Fibroblast of skin of left biceps (primary cell): ENCODE data around the gene ITPR2.
"Not testable (repeated sequence)": the region's sequence is repeated elsewhere in the genome, so short reads cannot be mapped to it uniquely, and the experiment has no call there.

Source experiments
- DNase-seq, 2 experiments: peaks; one replicate each; pipeline ENCODE4 v3.0.0-alpha.2; 2013; ENCODE audit warnings: low read depth in 2 of 2

ITPR2 gene

DNA sequence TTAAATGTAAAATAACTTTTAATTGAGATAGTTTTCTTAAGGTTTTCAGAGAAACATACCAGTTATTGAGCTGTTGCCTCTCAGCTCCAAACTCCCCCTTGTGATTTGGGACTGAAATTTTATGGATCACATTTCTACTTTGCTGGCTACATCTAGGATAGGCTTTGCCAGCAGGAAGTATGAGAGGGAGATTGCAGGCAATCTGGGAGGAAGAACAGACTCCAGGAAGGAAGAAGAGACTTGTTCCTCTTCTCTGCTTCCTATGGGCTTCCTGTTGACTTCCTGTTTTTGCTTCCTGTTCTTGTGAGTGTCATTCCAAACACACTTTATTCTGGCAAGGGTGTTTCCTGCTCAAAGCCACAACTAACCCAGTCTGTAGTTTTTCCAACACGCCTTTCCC is 312.9 kb downstream of the ITPR2 start:
- DNase-seq = no peak

- DNase-seq = no peak
Measured at GRCh38 chr12:26519462-26519861, 313.5 kb downstream of the ITPR2 start.

- DNase-seq = not testable (repeated sequence)
Measured at GRCh38 chr12:26517320-26517719, 315.7 kb downstream of the ITPR2 start.

GRCh38 chr12:26514364-26514763 is 318.6 kb downstream of the ITPR2 start:
- DNase-seq = no peak

DNA sequence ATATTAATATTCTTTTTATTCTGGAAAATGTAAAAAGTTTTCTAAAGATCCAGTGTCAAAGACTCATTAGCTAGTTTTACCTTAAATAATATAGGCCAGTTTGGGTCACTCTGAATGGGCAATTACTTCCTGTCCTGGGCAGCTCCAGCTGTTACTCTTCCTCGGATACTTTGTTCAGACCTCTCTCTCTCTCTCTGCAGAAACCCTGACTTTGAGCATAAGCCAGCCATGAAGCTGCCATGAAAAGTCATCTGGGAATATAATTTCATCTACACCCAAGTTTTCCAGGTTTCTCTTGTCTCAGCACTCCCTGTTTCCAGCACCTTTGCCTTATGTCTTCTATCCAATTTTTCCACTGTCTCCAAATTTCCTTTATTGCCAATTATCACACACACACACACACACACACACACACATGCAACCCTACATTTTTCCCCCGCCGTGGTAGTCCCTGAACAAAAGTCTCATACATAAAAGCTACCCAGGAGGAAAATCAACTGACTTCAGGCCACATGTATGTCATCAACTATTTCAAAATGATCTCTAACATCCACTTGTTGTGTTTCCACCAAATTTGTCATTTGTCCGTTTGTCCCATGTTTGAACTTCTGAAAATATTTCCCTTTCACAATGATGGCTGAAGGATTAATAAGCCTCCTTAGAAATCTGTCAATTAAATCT is 319.5 kb downstream of the ITPR2 start:
- DNase-seq = no peak

- DNase-seq = no peak
Measured at GRCh38 chr12:26512213-26512612, 320.8 kb downstream of the ITPR2 start.

GRCh38 chr12:26510354-26510674 is 322.7 kb downstream of the ITPR2 start:
- no peak for DNase-seq

GRCh38 chr12:26507613-26508012 is 325.4 kb downstream of the ITPR2 start:
- no peak for DNase-seq

GRCh38 chr12:26499979-26500640 is 332.9 kb downstream of the ITPR2 start:
- no peak for DNase-seq

GRCh38 chr12:26496170-26496569 is 336.8 kb downstream of the ITPR2 start:
- no peak for DNase-seq

- no peak for DNase-seq
Measured at GRCh38 chr12:26493656-26494055, 339.3 kb downstream of the ITPR2 start.

DNA sequence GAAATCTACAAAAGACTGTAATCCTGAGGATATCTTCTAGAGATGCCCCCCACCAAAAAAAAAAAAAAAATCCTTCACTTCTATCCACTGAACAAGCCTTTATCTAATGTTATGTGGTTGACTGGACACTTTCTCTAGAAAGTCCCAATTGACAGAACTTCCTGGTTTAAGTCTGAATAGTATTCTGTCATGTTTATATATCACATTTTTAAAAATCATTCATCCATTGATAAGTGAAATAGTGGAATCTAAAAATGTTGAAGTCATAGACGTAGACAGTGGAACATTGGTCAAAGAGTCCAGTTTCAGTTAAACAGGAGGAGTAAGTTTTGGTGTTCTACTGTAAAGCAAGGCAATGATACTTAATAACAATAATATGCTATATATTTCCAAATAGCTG is 340.6 kb downstream of the ITPR2 start:
- no peak for DNase-seq

GRCh38 chr12:26489908-26490307 is 343.1 kb downstream of the ITPR2 start:
- no peak for DNase-seq

DNA sequence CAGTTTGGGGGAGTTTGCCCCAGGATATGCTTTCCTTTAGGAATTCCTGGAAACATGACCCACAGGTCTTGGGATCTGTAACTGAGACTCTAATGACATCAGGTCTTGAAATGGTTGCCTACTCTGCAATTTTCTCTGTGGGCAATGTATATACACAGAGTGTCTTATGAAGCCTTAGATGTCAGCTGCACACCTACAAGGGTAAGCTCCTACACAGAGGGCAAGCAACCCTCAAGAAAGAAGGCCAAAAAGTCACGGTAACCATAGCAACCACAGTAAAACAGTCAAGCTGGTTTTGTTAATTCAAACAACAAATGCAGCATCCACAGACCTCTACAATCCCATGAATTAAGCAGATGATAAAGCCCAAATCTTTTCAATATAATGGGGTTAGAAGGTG is 344.6 kb downstream of the ITPR2 start:
- DNase-seq = no peak

DNA sequence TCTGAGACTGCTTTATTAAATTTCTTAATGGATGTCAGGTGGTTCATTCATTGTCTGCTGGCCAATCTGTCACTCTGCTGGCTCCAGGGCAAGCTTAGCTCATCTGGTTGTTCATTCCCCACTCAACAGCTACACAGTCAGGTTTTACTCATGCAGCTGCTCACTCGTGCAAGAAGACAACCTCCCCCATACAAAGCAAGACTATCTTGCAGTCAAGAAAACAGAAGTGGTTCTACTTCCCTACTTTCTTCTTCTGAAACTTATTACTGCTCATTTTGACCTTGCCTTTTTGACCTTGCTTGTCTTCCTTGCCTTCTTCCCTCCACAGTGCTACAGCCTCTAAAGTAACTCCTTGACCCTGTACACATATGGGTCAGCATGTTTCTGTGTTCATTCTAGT is 359.7 kb downstream of the ITPR2 start:
- DNase-seq = no peak

DNA sequence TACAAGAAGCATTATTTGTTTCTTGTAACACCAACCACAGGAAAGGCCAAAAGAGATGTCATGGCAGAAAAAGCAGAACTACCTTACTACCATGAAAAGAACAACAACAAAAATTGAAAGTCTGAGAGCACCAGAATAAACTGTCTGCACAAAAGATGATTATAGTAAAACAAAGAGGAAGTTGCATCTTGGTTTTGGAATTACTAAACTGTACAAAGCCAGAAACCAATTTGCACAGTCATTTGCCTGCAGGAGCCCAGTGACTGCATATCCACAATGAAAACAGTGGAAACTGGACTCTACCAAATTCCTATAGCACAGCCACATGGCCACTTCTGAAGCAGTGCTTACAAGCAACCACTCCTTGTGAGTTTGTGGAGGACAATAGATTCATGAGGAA is 361.4 kb downstream of the ITPR2 start:
- no peak for DNase-seq

DNA sequence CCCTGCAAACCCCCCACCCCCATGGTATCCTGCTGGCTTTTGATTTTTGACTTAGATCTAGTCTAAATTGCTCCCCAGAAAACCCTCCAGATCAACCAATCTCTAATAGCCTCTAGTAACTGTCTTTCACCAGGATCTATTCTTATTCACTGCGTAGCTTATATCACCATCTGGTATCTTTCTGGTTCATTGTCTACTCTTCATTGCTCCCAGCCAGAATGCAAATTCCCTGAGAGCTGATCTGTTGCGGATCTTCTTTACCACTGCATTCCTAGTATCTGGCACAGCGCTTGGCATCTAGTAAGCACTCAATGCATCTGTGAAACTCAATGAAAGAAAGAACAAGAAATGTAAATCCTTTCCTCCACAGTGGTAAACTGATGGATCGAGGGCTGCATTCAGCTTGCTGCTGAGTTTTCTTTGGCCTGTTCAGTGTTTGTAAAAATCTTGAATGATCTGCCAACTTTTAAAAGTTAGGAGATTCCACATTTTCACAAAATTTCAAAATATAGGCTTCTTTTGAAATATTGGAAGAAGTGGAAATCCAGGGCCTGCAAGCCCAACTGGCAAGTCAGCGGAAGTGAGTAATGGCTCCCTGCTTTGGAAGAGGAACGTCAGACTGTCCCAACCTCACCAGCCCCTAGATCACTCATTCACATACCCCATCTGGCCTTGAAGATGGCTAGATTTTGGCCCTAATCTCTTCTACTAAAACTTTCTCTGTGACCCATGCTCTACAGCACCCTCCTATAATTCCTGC is 363.4 kb downstream of the ITPR2 start:
- DNase-seq = no peak

- DNase-seq = no peak
Measured at GRCh38 chr12:26467351-26467750, 365.6 kb downstream of the ITPR2 start.

GRCh38 chr12:26466726-26467125 is 366.3 kb downstream of the ITPR2 start:
- DNase-seq = no peak

DNA sequence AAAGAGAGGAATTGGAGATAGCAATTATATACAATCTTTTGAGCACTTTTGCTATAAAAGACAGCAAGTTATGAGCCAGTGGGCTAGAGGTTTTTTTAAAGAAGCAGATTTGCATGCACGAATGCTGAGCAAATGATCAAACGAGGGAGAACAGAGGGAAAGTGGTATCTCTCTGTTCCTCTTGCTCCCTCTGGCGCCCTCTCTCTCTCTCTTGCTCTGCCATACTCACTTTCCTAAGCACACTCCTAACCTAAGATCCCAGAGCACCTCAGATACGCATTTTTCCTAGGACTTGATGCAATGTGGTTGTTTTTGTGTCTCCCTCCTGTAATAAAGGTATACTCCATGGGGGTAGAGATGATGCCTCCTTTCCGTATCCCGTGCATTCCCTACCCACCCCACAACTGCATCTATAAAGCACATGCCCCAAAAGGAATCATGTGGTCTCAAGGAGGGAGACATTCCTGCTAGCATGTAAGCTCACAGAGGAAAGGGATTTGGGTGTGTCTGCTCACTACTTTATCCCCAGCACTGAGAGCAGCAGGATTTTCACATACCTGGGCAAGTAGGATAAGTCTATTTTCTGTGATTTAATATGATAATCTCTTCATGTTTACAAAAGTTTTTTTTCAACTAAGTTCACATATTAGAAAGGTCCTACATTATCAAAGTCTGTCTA is 367.4 kb downstream of the ITPR2 start:
- no peak for DNase-seq

- no peak for DNase-seq
Measured at GRCh38 chr12:26461776-26462175, 371.2 kb downstream of the ITPR2 start.

GRCh38 chr12:26460361-26460760 is 372.6 kb downstream of the ITPR2 start:
- no peak for DNase-seq
